Kidney (tissue), 14 donors: Measurements from ENCODE around the gene HEMGN. TPM values are rescaled to one million over a fixed set of nuclear protein-coding genes. Genes with fewer than 3 reads are reported as not detected.

Source experiments
- DNase-seq, 5 donors: peaks; one replicate each; pipeline ENCODE4 v3.0.0-alpha.2; 2013 to 2020
- FAIRE-seq: peaks from 2 replicates; lab custom pipeline; 2012; peaks lifted over from hg19 to GRCh38; lab: Jason Lieb, UNC
- H3K27ac ChIP-seq, 2 donors: one replicate each; pipeline ENCODE4 v1.7.0; 2013; ENCODE audit warnings: low read depth in 2 of 2, low read length in 2 of 2, inconsistent platforms in 1 of 2
- H3K27me3 ChIP-seq: one replicate; pipeline ENCODE4 v1.7.1; 2013; ENCODE audit warnings: low read length, inconsistent platforms; ENCODE audit not compliant: control insufficient read depth, insufficient read depth
- H3K36me3 ChIP-seq, 3 donors: one replicate each; pipeline versions ENCODE4 v1.7.0 to v1.7.1; 2013; ENCODE audit warnings: low read length in 3 of 3, control low read depth in 1 of 3, inconsistent platforms in 1 of 3; ENCODE audit not compliant: insufficient read depth in 3 of 3, control insufficient read depth in 2 of 3
- H3K4me1 ChIP-seq, 3 donors: one replicate each; pipeline versions ENCODE4 v1.7.0 to v1.7.1; 2013; ENCODE audit warnings: low read length in 3 of 3, inconsistent platforms in 1 of 3, low read depth in 1 of 3; ENCODE audit not compliant: control insufficient read depth in 2 of 3, insufficient read depth in 2 of 3
- H3K4me3 ChIP-seq, 3 donors: one replicate each; pipeline versions ENCODE4 v1.7.0 to v1.8.1; 2013; ENCODE audit warnings: low read length in 3 of 3, control low read depth in 1 of 3, inconsistent platforms in 1 of 3
- H3K9ac ChIP-seq, 3 donors: one replicate each; pipeline versions ENCODE4 v1.7.0 to v1.7.1; 2013; ENCODE audit warnings: low read length in 3 of 3, control low read depth in 1 of 3, inconsistent platforms in 1 of 3
- H3K9me3 ChIP-seq, 3 donors: one replicate each; pipeline versions ENCODE4 v1.7.0 to v1.7.1; 2013; ENCODE audit warnings: low read length in 3 of 3, control low read depth in 1 of 3, inconsistent platforms in 1 of 3; ENCODE audit not compliant: control insufficient read depth in 2 of 3, insufficient read depth in 1 of 3
- CTCF ChIP-seq: IDR thresholded peaks from 3 replicates; pipeline ENCODE4 v1.5.1; 2012; ENCODE audit warnings: mild to moderate bottlenecking, moderate library complexity, borderline replicate concordance; ENCODE audit not compliant: insufficient read depth; ENCODE audit errors: extremely low read depth
- intact Hi-C: fragments of 100-400 bp; cut with DNase I; formaldehyde crosslinking; loops from one replicate; pipeline ENCODE4 v1.11.1; 2022
- polyA plus RNA-seq: library from polyadenylated mRNA; stranded (reverse); fragments of 350-450 nt; fragmentation: Illumina TruSeq; extraction: RNeasy Lipid Tissue Mini Kit (QIAGEN cat#74804); gene quantifications from one replicate; pipeline ENCODE4 v1.2.3, GENCODE V29; 2014; ENCODE audit warnings: low read depth, low replicate concordance; ENCODE audit not compliant: insufficient read depth
- total RNA-seq: library from RNA; stranded (reverse); fragmentation: NEBNext Ultra II Directional; extraction: Animal tissue kit (Norgen Biotek cat#: 25700); gene quantifications from one replicate; pipeline ENCODE4 v1.2.1, GENCODE V29; 2021
- donor health status: control.
- donor health status: control.
- donor health status: control.
- donor health status: control.
- donor health status: control.
- donor health status: DM: yes; HTN: yes; CAD: no.
- donor health status: Normal renal cell carcinoma (clear cell type).

The HEMGN gene
- total and polyA plus RNA-seq, 2 donors from 2014 or later = 0.16 TPM; not detected in 1

DNA sequence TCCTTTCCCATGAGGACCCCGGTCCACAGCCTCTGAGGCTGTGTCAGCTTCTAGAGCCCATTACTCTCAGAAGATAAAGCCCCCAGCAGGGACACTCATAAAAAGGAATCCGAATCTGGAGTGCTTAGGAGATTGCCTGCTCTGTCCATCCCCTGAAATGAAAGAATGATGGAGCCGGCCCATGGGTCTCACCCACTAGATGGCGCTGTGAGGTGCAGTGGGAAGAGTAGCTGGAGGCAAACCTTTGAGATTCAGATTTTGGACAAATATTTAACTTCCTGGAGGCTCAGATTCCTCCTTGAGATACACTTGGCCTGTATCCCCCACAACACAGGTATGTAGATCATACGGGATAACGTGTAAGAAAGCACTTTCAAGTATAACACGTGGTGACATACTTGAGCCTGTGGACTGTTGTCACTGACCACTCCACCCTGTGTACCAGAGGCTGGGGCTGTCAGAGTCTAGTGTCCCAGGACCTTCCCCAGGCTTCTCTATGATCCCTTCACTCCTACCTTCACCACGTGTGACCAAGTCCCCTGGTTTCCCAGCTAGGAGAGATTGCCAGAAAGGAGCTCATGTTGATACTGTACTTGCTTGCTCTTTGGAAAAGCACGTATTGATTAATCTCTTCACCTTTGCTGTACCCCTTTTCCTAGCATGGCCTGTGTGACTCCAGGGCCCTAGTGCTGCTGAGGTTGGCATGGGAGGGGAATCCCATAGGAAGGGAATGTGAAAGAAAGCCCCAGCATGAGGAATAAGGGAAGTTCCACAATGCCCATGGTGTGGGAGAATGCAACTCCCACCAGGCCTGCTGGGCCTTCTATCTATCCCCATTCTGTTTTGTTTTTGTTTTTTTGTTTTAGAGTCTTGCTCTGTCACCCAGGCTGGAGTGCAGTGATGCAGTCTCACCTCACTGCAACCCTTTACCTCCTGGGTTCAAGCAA, 47.8 kb downstream of the HEMGN start:
- Histone ChIP-seq H3K4me3 (no peak overlapping the region), H3K27me3 (no peaks in the 10 kb centered on the region), H3K4me1 (no peaks in the 10 kb centered on the region), H3K36me3 (no peaks in the 10 kb centered on the region), H3K9ac (no peak overlapping the region), H3K27ac (no peak overlapping the region), H3K9me3 (peaks cover 0 to 5% (median 0%) of the 10 kb centered on the region in 3 donors)
- intact Hi-C loops = no loop called here
- FAIRE-seq = no peak
- peak in 1 of 5 donors; percentile 63 for DNase-seq
- no peak for TF ChIP-seq CTCF

GRCh38 chr9:97880336-97880735, 57.6 kb downstream of the HEMGN start:
- no peak for TF ChIP-seq CTCF
- no peaks in the 10 kb centered on the region for H3K27me3 ChIP-seq
- intact Hi-C loops = no loop called here

More at GRCh38 chr9:97880336-97880735, 57.6 kb downstream of the HEMGN start:
- H3K9ac ChIP-seq = no peak overlapping the region
- FAIRE-seq (no peak), DNase-seq (no peak)
- no peaks in the 10 kb centered on the region for H3K36me3 ChIP-seq
- no peaks in the 10 kb centered on the region for H3K9me3 ChIP-seq
- no peak overlapping the region for H3K27ac ChIP-seq
- H3K4me1 ChIP-seq = peaks cover 0 to 6% (median 0%) of the 10 kb centered on the region in 3 donors
- H3K4me3 ChIP-seq = no peak overlapping the region

Other genes with a start within 250 kb of the HEMGN start
- 17.7 TPM for gene XPA, start 240.8 kb downstream of the HEMGN start, total RNA-seq
- 26.3 TPM for gene XPA, start 240.8 kb downstream of the HEMGN start, polyA plus RNA-seq
- 2.2 TPM for gene FOXE1, start 84.9 kb downstream of the HEMGN start, total RNA-seq
- not detected for gene FOXE1, start 84.9 kb downstream of the HEMGN start, polyA plus RNA-seq
- 20.3 TPM for gene TRMO, start 15.7 kb downstream of the HEMGN start, total RNA-seq
- 13.1 TPM for gene TRMO, start 15.7 kb downstream of the HEMGN start, polyA plus RNA-seq
- 101 TPM for gene ANP32B, start 45.2 kb upstream of the HEMGN start, total RNA-seq
- gene ANP32B, start 45.2 kb upstream of the HEMGN start, polyA plus RNA-seq = 101 TPM
- 35.8 TPM for gene NANS, start 118.6 kb upstream of the HEMGN start, total RNA-seq
- gene NANS, start 118.6 kb upstream of the HEMGN start, polyA plus RNA-seq = 47.7 TPM
- 26.3 TPM for gene TRIM14, start 181.1 kb upstream of the HEMGN start, total RNA-seq
- 11.3 TPM for gene TRIM14, start 181.1 kb upstream of the HEMGN start, polyA plus RNA-seq